HFFc6 (cell line): ENCODE measurements around the gene SPECC1L. TPM values are rescaled to one million over a fixed set of nuclear protein-coding genes. Genes with fewer than 3 reads are reported as not detected.
A peak's percentile ranks its signal among the peaks of the same experiment; 100 is the strongest.

ENCODE experiments used
- DNase-seq: peaks from one replicate; pipeline ENCODE4 v3.0.0-alpha.2; 2018
- H3K27ac Mint-ChIP-seq: 2 replicates; pipeline ENCODE4 v1.8.0; 2020; ENCODE audit warnings: mild to moderate bottlenecking, mixed read lengths
- H3K27me3 Mint-ChIP-seq: 2 replicates; pipeline ENCODE4 v1.8.0; 2021; ENCODE audit warnings: mild to moderate bottlenecking, moderate library complexity, mixed read lengths; ENCODE audit not compliant: insufficient read depth
- H3K36me3 Mint-ChIP-seq: 2 replicates; pipeline ENCODE4 v1.8.0; 2021; ENCODE audit warnings: low read depth, mixed read lengths
- H3K4me1 Mint-ChIP-seq: 2 replicates; pipeline ENCODE4 v1.8.0; 2020; ENCODE audit warnings: low read depth, mixed read lengths
- H3K4me3 Mint-ChIP-seq: 2 replicates; pipeline ENCODE4 v1.8.0; 2020; ENCODE audit warnings: mild to moderate bottlenecking, moderate library complexity, mixed read lengths
- H3K9me3 Mint-ChIP-seq: 2 replicates; pipeline ENCODE4 v1.8.0; 2020; ENCODE audit warnings: mild to moderate bottlenecking, mixed read lengths
- CTCF ChIP-seq: fragments of 200-600 bp; sonication (generic); IDR thresholded peaks from 2 replicates; pipeline ENCODE4 v1.5.0; 2021; ENCODE audit warnings: antibody characterized with exemption, mild to moderate bottlenecking
- total RNA-seq, 6 experiments: library from RNA; stranded (reverse); fragmentation: NEBNext Ultra II Directional; extraction: Animal tissue kit (Norgen Biotek cat#: 25700); gene quantifications; 2 replicates in 1 of 6; 3 replicates in 5 of 6; pipeline ENCODE4 v1.2.3, GENCODE V29; 2021

SPECC1L gene
- total RNA-seq, 6 experiments from 2014 or later = 47.3 to 61.5 (median 59.1) TPM

DNA sequence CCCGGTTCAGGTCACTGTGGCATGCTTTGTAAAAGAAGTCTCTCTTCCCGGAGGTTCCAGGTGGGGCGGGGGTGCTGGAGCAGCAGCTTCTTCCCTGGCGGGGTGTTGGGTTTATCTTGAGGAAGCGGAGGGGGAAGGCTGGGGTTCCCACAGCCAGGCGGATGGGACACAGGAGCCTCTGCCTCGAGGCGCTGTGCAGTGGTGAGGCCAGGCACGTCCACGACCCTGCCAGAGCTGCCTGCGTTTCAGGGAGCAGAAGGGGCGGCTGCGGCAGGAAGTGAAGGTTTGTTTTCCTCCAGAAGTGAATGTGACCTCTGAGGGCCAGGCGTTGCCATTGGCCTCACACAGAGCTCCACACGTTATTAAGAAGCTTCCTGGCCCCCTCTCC, 136.6 kb downstream of the SPECC1L start:
- Mint-ChIP-seq H3K4me1 (peaks cover 44% of the 10 kb centered on the region), H3K27ac (no peak overlapping the region), H3K27me3 (peaks cover 2% of the 10 kb centered on the region), H3K9me3 (no peaks in the 10 kb centered on the region), H3K4me3 (no peak overlapping the region), H3K36me3 (peaks cover 18% of the 10 kb centered on the region)
- no peak for TF ChIP-seq CTCF
- DNase-seq = no peak

- no peak overlapping the region for H3K4me3 Mint-ChIP-seq
- peaks cover 16% of the 10 kb centered on the region for H3K36me3 Mint-ChIP-seq
- no peaks in the 10 kb centered on the region for H3K9me3 Mint-ChIP-seq
- no peak overlapping the region for H3K27ac Mint-ChIP-seq
- peaks cover 37% of the 10 kb centered on the region for H3K4me1 Mint-ChIP-seq
- H3K27me3 Mint-ChIP-seq = no peaks in the 10 kb centered on the region; the same call in 1 of the 2 replicates
- no peak for DNase-seq
- no peak for TF ChIP-seq CTCF
Observed at GRCh38 chr22:24407884-24408283, 137.3 kb downstream of the SPECC1L start.

DNA sequence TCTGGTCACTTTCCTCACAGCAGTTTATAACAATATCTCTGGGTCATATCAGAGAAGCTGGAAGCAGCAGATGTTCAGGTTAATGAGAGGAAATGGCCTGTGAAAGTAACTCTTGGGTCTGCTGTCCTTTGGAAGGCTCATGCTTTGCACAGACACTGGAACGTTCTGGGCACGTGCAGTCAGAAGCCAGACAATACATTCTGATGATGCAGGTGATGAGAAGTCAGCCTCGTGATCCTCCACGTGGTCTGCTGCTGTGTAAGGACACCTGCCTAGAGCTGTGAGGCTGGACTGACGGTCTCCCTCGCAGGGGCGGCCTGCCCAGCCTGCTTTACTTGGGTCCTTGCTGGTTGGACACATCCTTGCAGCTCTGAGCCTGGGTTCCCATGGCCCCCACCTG, 138.0 kb downstream of the SPECC1L start:
- no peak for TF ChIP-seq CTCF
- no peak overlapping the region for H3K27ac Mint-ChIP-seq
- H3K27me3 Mint-ChIP-seq = no peaks in the 10 kb centered on the region
- peaks cover 15% of the 10 kb centered on the region for H3K36me3 Mint-ChIP-seq
- no peaks in the 10 kb centered on the region for H3K9me3 Mint-ChIP-seq
- DNase-seq = no peak
- H3K4me3 Mint-ChIP-seq = no peak overlapping the region
- peaks cover 30% of the 10 kb centered on the region for H3K4me1 Mint-ChIP-seq

- Mint-ChIP-seq H3K9me3 (no peaks in the 10 kb centered on the region), H3K4me1 (peaks cover 20% of the 10 kb centered on the region), H3K4me3 (no peak overlapping the region), H3K27ac (no peak overlapping the region), H3K36me3 (peaks cover 4% of the 10 kb centered on the region; the same call in 1 of the 2 replicates), H3K27me3 (no peaks in the 10 kb centered on the region)
- DNase-seq = no peak
- no peak for TF ChIP-seq CTCF
Observed at GRCh38 chr22:24409707-24410106, 139.1 kb downstream of the SPECC1L start.

DNA sequence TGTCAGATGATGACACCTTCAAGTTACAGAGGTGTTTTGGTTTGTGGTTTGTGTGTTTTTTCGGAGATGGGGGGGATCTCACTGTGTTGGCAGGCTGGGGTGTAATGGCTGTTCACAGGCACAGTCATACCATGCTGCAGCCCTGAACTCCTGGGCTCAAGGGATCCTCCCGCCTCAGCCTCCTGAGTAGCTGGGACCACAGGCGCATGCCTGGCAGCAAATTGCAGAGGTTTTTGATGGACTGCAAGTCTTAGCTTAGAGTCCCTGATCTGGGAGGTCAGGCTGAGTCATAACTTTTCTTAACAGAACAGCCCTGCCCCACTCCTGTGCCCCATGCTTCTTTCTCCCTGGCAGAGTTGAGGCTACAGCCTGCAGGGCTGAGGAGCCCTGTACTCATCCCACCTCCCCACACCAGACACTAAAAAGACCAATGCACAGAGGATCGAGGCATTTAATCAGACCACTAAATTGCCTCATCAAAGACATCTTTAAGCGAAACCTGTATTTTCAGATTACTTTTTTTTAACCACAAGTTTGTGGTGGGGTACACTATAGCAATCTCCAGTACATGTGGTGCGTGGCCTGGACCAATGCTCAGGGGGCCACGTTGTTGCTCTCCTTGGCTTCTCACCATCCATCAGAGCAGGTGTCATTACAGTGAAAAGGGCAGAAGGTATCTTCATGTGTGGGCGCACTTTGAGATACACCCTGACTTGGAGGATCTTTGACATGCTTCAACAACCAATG, 139.7 kb downstream of the SPECC1L start:
- H3K4me3 Mint-ChIP-seq = no peak overlapping the region
- no peaks in the 10 kb centered on the region for H3K9me3 Mint-ChIP-seq
- H3K4me1 Mint-ChIP-seq = peaks cover 24% of the 10 kb centered on the region
- no peak for TF ChIP-seq CTCF
- no peaks in the 10 kb centered on the region for H3K27me3 Mint-ChIP-seq
- H3K27ac Mint-ChIP-seq = no peak overlapping the region
- 0 out of 2 replicates have a peak, but pooled peaks cover 3% of the 10 kb centered on the region for H3K36me3 Mint-ChIP-seq
- DNase-seq = peak; percentile 30
